Heart left ventricle (tissue), 16 donors: ENCODE data around the gene WBP1. TPM values are rescaled to one million over a fixed set of nuclear protein-coding genes. Genes with fewer than 3 reads are reported as not detected.

Source experiments
- ATAC-seq, 4 donors: fragments of 200-7000 bp; cut with Tn5 transposase; one replicate each; pipeline ENCODE4 v1.9.1; 2020 to 2022; ENCODE audit warnings: moderate library complexity in 4 of 4, mild to moderate bottlenecking in 3 of 4, moderate number of reproducible peaks in 1 of 4
- DNase-seq, 5 donors: peaks; one replicate each; pipeline ENCODE4 v3.0.0-alpha.2; 2020
- H3K27ac ChIP-seq, 12 donors: fragments of 200-600 bp; sonication (generic) in 4 of 12; one replicate each; pipeline versions ENCODE4 v1.5.0 to v1.8.0; 2016 to 2022; ENCODE audit warnings: mild to moderate bottlenecking in 2 of 12
- H3K27me3 ChIP-seq, 9 donors: fragments of 200-600 bp; sonication (generic) in 2 of 9; one replicate each; pipeline versions ENCODE4 v1.5.1 to v1.8.0; 2016 to 2022; ENCODE audit warnings: mild to moderate bottlenecking in 3 of 9
- H3K36me3 ChIP-seq, 9 donors: fragments of 200-600 bp; sonication (generic) in 2 of 9; one replicate each; pipeline versions ENCODE4 v1.5.0 to v1.8.0; 2018 to 2022; ENCODE audit warnings: mild to moderate bottlenecking in 2 of 9
- H3K4me1 ChIP-seq, 12 donors: fragments of 200-600 bp; sonication (generic) in 4 of 12; one replicate each; pipeline versions ENCODE4 v1.5.0 to v1.8.0; 2016 to 2022; ENCODE audit warnings: mild to moderate bottlenecking in 3 of 12
- H3K4me3 ChIP-seq, 12 donors: fragments of 200-600 bp; sonication (generic) in 4 of 12; one replicate each; pipeline versions ENCODE4 v1.5.0 to v1.8.0; 2017 to 2022; ENCODE audit warnings: mild to moderate bottlenecking in 9 of 12, moderate library complexity in 4 of 12
- H3K9me3 ChIP-seq, 12 donors: fragments of 200-600 bp; sonication (generic) in 4 of 12; one replicate each; pipeline versions ENCODE4 v1.5.0 to v1.8.0; 2016 to 2022; ENCODE audit warnings: mild to moderate bottlenecking in 1 of 12
- POLR2A ChIP-seq, 2 donors: fragments of 450-650 bp; IDR thresholded peaks; one replicate each; pipeline ENCODE4 v1.6.1; 2017; ENCODE audit warnings: antibody characterized with exemption in 2 of 2, mild to moderate bottlenecking in 2 of 2, moderate library complexity in 2 of 2
- WGBS, 4 donors: extraction: QIAGEN DNeasy Blood & Tissue Kit in 2 of 4; methylation state at CpG; one replicate each; pipeline versions ENCODE4 v1.1.5 to v1.1.7; 2013 to 2018; 5-methylcytosine and 5-hydroxymethylcytosine counted together
- intact Hi-C, 10 donors: fragments of 100-400 bp; cut with DNase I; formaldehyde crosslinking; loops; one replicate each; pipeline versions ENCODE4 v1.11.1 to v1.14.2; 2022
- polyA plus RNA-seq, 2 donors: library from polyadenylated mRNA; stranded (reverse); fragments of 200-250 nt; gene quantifications; one replicate each; pipeline ENCODE4 v1.2.3, GENCODE V29; 2013
- total RNA-seq, 9 donors: library from RNA; depleted of rRNA in 2 of 9; stranded (reverse); fragments of >200 nt in 2 of 9; fragmentation: NEBNext Ultra II Directional in 3 of 9; extraction: Animal tissue kit (Norgen Biotek cat#: 25700) in 3 of 9; gene quantifications; one replicate each; pipeline versions ENCODE4 v1.1.0 to v1.2.4, GENCODE V29; 2016 to 2023
- TF ChIP-seq, protein P1 (sequence below), 12 donors: fragments of 200-600 bp; sonication (generic) in 4 of 12; IDR thresholded peaks; one replicate each; pipeline versions ENCODE4 v1.5.0 to v1.8.0; 2018 to 2022; ENCODE audit warnings: antibody characterized with exemption in 12 of 12, mild to moderate bottlenecking in 5 of 12
- donor health status: ischemic (EF 13 %, LVEDD 7.1; RV severe dilation, severe dysfunction).
- donor health status: healthy with polysubstance abuse.
- donor health status: DM: no; HTN: yes; CAD: no.
- donor health status: DM: no; HTN: no; CAD: no.
- donor health status: ischemic (EF 25% LVEDD 6.9; RV normal size, moderate dysfunction).
- donor health status: ischemic (EF 25% LVEDD 5.7; RV mildly dilated, moderate dysfunction).
- donor health status: healthy.
- donor health status: DM: yes; HTN: yes; CAD: no.
- donor health status: ischemic (EF 35%, LVEDD 5.7; RV mildly dilated, moderate dysfunction).
- donor health status: nonischemic (EF 11% LVEDD 7.7; RV severe dilation, severe dysfunction).
- donor health status: DM: yes; HTN: yes; CAD: no.
- donor health status: PGD.
- donor health status: ischemic (EF 29% LVEDD 5.4; RV normal size, mild dysfunction).
- donor health status: nonischemic (EF 23%, LVEDD 6.1; RV moderate dilation, normal function).

WBP1 gene
- total and polyA plus RNA-seq, 11 donors: 29.0 to 58.4 (median 42.4) TPM

GRCh38 chr2:74503506-74504475, 45.6 kb downstream of the WBP1 start:
- 26 to 43% (median 30%) methylated on average over 35 to 45 of the region's 45 CpGs for WGBS, 4 donors
- intact Hi-C loops: loop anchor here in 4 of 10 donors (1.0 to 5.0 kb wide), 4 partner anchors 26 to 84 kb away; partner anchors contain the start of genes AUP1 (in 1 of the 4) and HTRA2 (in 1 of the 4)
- no peaks in the 10 kb centered on the region for H3K9me3 ChIP-seq
- peaks cover 0 to 18% (median 15%) of the 10 kb centered on the region in 9 donors for H3K36me3 ChIP-seq
- H3K4me1 ChIP-seq: peaks cover 10 to 71% (median 50%) of the 10 kb centered on the region in 12 donors
- peak overlapping the region; percentile 72 to 90 (median 84) for H3K27ac ChIP-seq
- H3K27me3 ChIP-seq: peaks cover 9 to 57% (median 26%) of the 10 kb centered on the region in 9 donors
- TF ChIP-seq, protein P1, sequence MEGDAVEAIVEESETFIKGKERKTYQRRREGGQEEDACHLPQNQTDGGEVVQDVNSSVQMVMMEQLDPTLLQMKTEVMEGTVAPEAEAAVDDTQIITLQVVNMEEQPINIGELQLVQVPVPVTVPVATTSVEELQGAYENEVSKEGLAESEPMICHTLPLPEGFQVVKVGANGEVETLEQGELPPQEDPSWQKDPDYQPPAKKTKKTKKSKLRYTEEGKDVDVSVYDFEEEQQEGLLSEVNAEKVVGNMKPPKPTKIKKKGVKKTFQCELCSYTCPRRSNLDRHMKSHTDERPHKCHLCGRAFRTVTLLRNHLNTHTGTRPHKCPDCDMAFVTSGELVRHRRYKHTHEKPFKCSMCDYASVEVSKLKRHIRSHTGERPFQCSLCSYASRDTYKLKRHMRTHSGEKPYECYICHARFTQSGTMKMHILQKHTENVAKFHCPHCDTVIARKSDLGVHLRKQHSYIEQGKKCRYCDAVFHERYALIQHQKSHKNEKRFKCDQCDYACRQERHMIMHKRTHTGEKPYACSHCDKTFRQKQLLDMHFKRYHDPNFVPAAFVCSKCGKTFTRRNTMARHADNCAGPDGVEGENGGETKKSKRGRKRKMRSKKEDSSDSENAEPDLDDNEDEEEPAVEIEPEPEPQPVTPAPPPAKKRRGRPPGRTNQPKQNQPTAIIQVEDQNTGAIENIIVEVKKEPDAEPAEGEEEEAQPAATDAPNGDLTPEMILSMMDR (IDR thresholded peaks at IDR 0.05): no peak
- TF ChIP-seq POLR2A (IDR thresholded peaks at IDR 0.05): no peak
- peak overlapping the region; percentile 36 to 87 (median 62) for H3K4me3 ChIP-seq
- no peak for ATAC-seq
- DNase-seq: no peak

GRCh38 chr2:74504591-74504990, 46.4 kb downstream of the WBP1 start:
- ATAC-seq (no peak), DNase-seq (no peak)
- no peak for TF ChIP-seq POLR2A (IDR thresholded peaks at IDR 0.05)
- TF ChIP-seq, protein P1 (IDR thresholded peaks at IDR 0.05): no peak
- Histone ChIP-seq H3K9me3 (no peaks in the 10 kb centered on the region), H3K27ac (peak overlapping the region in 3 of 12 donors; percentile 88 to 90 (median 89)), H3K27me3 (peaks cover 9 to 53% (median 21%) of the 10 kb centered on the region in 9 donors), H3K36me3 (peaks cover 0 to 18% (median 15%) of the 10 kb centered on the region in 9 donors), H3K4me1 (peaks cover 7 to 63% (median 42%) of the 10 kb centered on the region in 12 donors), H3K4me3 (peak overlapping the region in 8 of 12 donors; percentile 59 to 87 (median 66))
- intact Hi-C loops: loop anchor here in 4 of 10 donors (5.0 kb wide), 3 partner anchors 73 to 83 kb away; no protein-coding TSS in a partner anchor
- 89 to 97% (median 94%) methylated on average over 3 of the region's 3 CpGs for WGBS, 4 donors

DNA sequence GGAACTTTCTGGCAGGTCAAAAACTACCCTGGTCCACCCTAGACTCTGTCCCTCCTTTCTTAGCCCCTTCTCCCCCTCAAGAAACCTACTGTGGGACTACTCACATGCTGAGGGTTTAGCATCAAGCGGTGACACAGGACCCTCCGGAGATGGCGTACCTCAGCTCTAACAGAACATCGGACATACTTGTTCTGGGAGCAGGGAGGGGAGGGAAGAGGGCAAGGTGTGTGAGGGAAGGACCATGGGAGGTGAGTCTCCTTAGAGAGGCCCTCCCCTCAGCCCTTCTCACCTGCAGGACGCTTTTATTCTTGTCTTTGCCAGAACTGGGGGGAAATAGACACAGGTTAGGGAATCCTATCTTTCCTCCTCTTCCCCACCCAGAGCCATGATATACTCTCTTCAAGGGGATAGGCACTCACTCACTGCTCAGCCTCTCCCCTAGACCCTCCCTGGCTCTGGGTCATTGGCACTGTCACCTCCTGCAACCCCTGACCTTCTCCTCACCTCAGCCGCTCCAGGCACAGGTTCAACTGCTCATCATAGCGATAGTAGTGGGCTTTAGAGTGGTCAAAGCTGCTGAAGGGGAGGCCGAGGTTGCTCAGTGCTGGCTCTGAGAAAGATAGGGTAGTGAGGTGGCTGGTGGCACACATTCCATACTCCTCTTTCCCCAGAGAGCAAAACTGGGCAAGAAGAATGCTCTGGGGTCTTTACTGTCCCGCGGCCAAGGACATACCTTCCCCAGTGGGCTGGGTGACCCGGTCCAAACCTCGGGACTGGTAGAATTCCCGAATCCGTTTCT, 47.4 kb downstream of the WBP1 start:
- H3K4me1 ChIP-seq: peaks cover 4 to 59% (median 39%) of the 10 kb centered on the region in 12 donors
- intact Hi-C loops: loop anchor here in 3 of 10 donors (2.0 to 5.0 kb wide), 4 partner anchors 23 to 82 kb away; partner anchors contain the start of genes AUP1 (in 1 of the 3), CCDC142 (in 1 of the 3), DOK1 (in 1 of the 3) and HTRA2 (in 1 of the 3)
- H3K27ac ChIP-seq: peak overlapping the region in 1 of 12 donors; percentile 100
- peaks cover 0 to 53% (median 10%) of the 10 kb centered on the region in 9 donors for H3K27me3 ChIP-seq
- peak overlapping the region in 5 of 12 donors; percentile 75 to 87 (median 82) for H3K4me3 ChIP-seq
- H3K36me3 ChIP-seq: peaks cover 0 to 18% (median 15%) of the 10 kb centered on the region in 9 donors
- DNase-seq (no peak), ATAC-seq (no peak)
- 93 to 95% (median 95%) methylated on average over 14 of the region's 14 CpGs for WGBS, 4 donors
- no peak for TF ChIP-seq POLR2A (IDR thresholded peaks at IDR 0.05)
- no peaks in the 10 kb centered on the region for H3K9me3 ChIP-seq
